Liver (tissue), 9 donors: Measurements from ENCODE around the gene ADO. TPM values are rescaled to one million over a fixed set of nuclear protein-coding genes. Genes with fewer than 3 reads are reported as not detected.
A peak's percentile ranks its signal among the peaks of the same experiment; 100 is the strongest.

Source experiments
- DNase-seq: peaks from one replicate; pipeline ENCODE4 v3.0.0-alpha.2; 2017; ENCODE audit warnings: low spot score
- H3K27ac ChIP-seq, 2 donors: one replicate each; pipeline ENCODE4 v1.7.0; 2013; ENCODE audit warnings: inconsistent platforms in 2 of 2, low read length in 2 of 2, control low read depth in 1 of 2, low read depth in 1 of 2, mild to moderate bottlenecking in 1 of 2
- H3K27me3 ChIP-seq, 4 donors: one replicate each; pipeline versions ENCODE4 v1.6.1 to v1.7.0; 2013; ENCODE audit warnings: low read length in 3 of 4, inconsistent platforms in 1 of 4, mild to moderate bottlenecking in 1 of 4, moderate library complexity in 1 of 4; ENCODE audit not compliant: control insufficient read depth in 4 of 4, insufficient read depth in 4 of 4
- H3K36me3 ChIP-seq, 4 donors: one replicate each; pipeline versions ENCODE4 v1.6.1 to v1.7.0; 2013; ENCODE audit warnings: low read length in 3 of 4, mild to moderate bottlenecking in 3 of 4, low read depth in 1 of 4, moderate library complexity in 1 of 4; ENCODE audit not compliant: control insufficient read depth in 4 of 4, insufficient read depth in 3 of 4
- H3K4me1 ChIP-seq, 4 donors: one replicate each; pipeline versions ENCODE4 v1.6.1 to v1.7.0; 2013; ENCODE audit warnings: low read length in 3 of 4, mild to moderate bottlenecking in 3 of 4, moderate library complexity in 1 of 4; ENCODE audit not compliant: control insufficient read depth in 4 of 4, insufficient read depth in 4 of 4
- H3K4me3 ChIP-seq, 3 donors: one replicate each; pipeline versions ENCODE4 v1.6.1 to v1.7.0; 2013; ENCODE audit warnings: low read length in 3 of 3, control low read depth in 1 of 3, low read depth in 1 of 3, mild to moderate bottlenecking in 1 of 3
- H3K9ac ChIP-seq, 2 donors: one replicate each; pipeline ENCODE4 v1.7.0; 2013; ENCODE audit warnings: low read length in 2 of 2, mild to moderate bottlenecking in 2 of 2, moderate library complexity in 2 of 2, control low read depth in 1 of 2, low read depth in 1 of 2
- H3K9me3 ChIP-seq, 4 donors: one replicate each; pipeline versions ENCODE4 v1.6.1 to v1.7.0; 2013; ENCODE audit warnings: low read length in 3 of 4; ENCODE audit not compliant: control insufficient read depth in 4 of 4
- ATF3 ChIP-seq: IDR thresholded peaks from 2 replicates; pipeline ENCODE4 v1.6.1; 2016; ENCODE audit warnings: antibody characterized with exemption
- CTCF ChIP-seq: fragments of 150-350 bp; IDR thresholded peaks from 2 replicates; pipeline ENCODE4 v1.5.1; 2017; ENCODE audit warnings: improper control_type of control experiment, low read depth, low read length; ENCODE audit not compliant: missing input control
- FOXA1 ChIP-seq: IDR thresholded peaks from 2 replicates; pipeline ENCODE4 v1.6.1; 2016; ENCODE audit warnings: antibody characterized with exemption
- FOXA2 ChIP-seq: IDR thresholded peaks from 2 replicates; pipeline ENCODE4 v1.6.1; 2016; ENCODE audit warnings: antibody characterized with exemption
- HNF4G ChIP-seq: IDR thresholded peaks from 2 replicates; pipeline ENCODE4 v1.6.1; 2016; ENCODE audit warnings: antibody characterized with exemption
- JUND ChIP-seq, 2 donors: IDR thresholded peaks; 2 replicates each; pipeline ENCODE4 v1.6.1; 2016; ENCODE audit warnings: antibody characterized with exemption in 2 of 2
- MAX ChIP-seq: IDR thresholded peaks from 2 replicates; pipeline ENCODE4 v1.6.1; 2016; ENCODE audit warnings: antibody characterized with exemption
- REST ChIP-seq: IDR thresholded peaks from 2 replicates; pipeline ENCODE4 v1.6.1; 2016; ENCODE audit warnings: antibody characterized with exemption, mild to moderate bottlenecking
- RXRA ChIP-seq, 2 donors: IDR thresholded peaks; 2 replicates each; pipeline ENCODE4 v1.6.1; 2017 to 2018; ENCODE audit warnings: antibody characterized with exemption in 2 of 2, mild to moderate bottlenecking in 1 of 2
- SP1 ChIP-seq: IDR thresholded peaks from 2 replicates; pipeline ENCODE4 v1.6.1; 2018; ENCODE audit warnings: antibody characterized with exemption, mild to moderate bottlenecking
- ZBTB33 ChIP-seq: IDR thresholded peaks from 2 replicates; pipeline ENCODE4 v1.6.1; 2016; ENCODE audit warnings: antibody characterized with exemption
- WGBS: extraction: QIAGEN DNeasy Blood & Tissue Kit; methylation state at CpG from one replicate; pipeline ENCODE4 v1.1.7; 2013; 5-methylcytosine and 5-hydroxymethylcytosine counted together
- polyA plus RNA-seq, 2 donors: library from polyadenylated mRNA; stranded (reverse) in 1 of 2; unstranded in 1 of 2; fragments of 200-250 nt in 1 of 2; fragments of >200 nt in 1 of 2; fragmentation: Nextera tagmentation in 1 of 2; extraction: Ambion mirVana in 1 of 2; gene quantifications; one replicate each; pipeline versions ENCODE4 v1.2.1 to v1.2.3, GENCODE V29; 2013 to 2015
- total RNA-seq, 2 donors: library from RNA; depleted of rRNA; stranded (reverse); fragments of >200 nt; gene quantifications; one replicate each; pipeline ENCODE4 v1.2.3, GENCODE V29; 2014
- donor health status: healthy.
- donor health status: healthy.
- donor health status: healthy.
- donor health status: healthy.
- donor health status: healthy.

Gene ADO
- total and polyA plus RNA-seq, 4 donors = 1.4 to 6.7 (median 5.5) TPM

- no peak for TF ChIP-seq ATF3
- no peak for TF ChIP-seq JUND (IDR thresholded peaks at IDR 0.05)
- TF ChIP-seq SP1 = no peak
- no peak for TF ChIP-seq HNF4G
- TF ChIP-seq FOXA2 = no peak
These were observed 49.6 kb upstream of the ADO start (continued) for GRCh38 chr10:62754963-62755362.

GRCh38 chr10:62755662-62756653 is 48.6 kb upstream of the ADO start:
- H3K27ac ChIP-seq = no peak overlapping the region
- TF ChIP-seq ZBTB33 (no peak), FOXA1 (no peak), ATF3 (no peak), RXRA (IDR thresholded peaks at IDR 0.05) (no peak), JUND (IDR thresholded peaks at IDR 0.05) (no peak), HNF4G (no peak), MAX (no peak), CTCF (no peak)
- DNase-seq = no peak
- WGBS = 68% methylated on average over 8 of the region's 8 CpGs
- H3K9ac ChIP-seq = no peak overlapping the region
- H3K27me3 ChIP-seq = no peaks in the 10 kb centered on the region
- H3K4me1 ChIP-seq = no peaks in the 10 kb centered on the region
- no peaks in the 10 kb centered on the region for H3K9me3 ChIP-seq
- H3K4me3 ChIP-seq = no peak overlapping the region
- no peaks in the 10 kb centered on the region for H3K36me3 ChIP-seq

GRCh38 chr10:62759599-62760175 is 44.8 kb upstream of the ADO start:
- H3K9me3 ChIP-seq = no peaks in the 10 kb centered on the region
- WGBS = 81% methylated on average over 5 of the region's 5 CpGs
- no peak for TF ChIP-seq REST
- TF ChIP-seq SP1 = no peak
- H3K4me1 ChIP-seq = no peaks in the 10 kb centered on the region
- H3K27ac ChIP-seq = peak overlapping the region in 1 of 2 donors; percentile 6
- no peak for DNase-seq
- no peak overlapping the region for H3K4me3 ChIP-seq
- no peak overlapping the region for H3K9ac ChIP-seq
- no peaks in the 10 kb centered on the region for H3K27me3 ChIP-seq
- no peaks in the 10 kb centered on the region for H3K36me3 ChIP-seq
